Stimulated activated CD4-positive, alpha-beta T cell treated with anti-CD3 and anti-CD28 coated beads, Interleukin-2, amount 100 ng/mL, for 4 hours (primary cell): ENCODE data around the gene NABP2.
"Not testable (repeated sequence)": the region's sequence is repeated elsewhere in the genome, so short reads cannot be mapped to it uniquely, and the experiment has no call there.

ENCODE experiments used
- DNase-seq: peaks from one replicate; pipeline ENCODE4 v3.0.0-alpha.2; 2020; ENCODE audit warnings: low read depth

The NABP2 gene

GRCh38 chr12:56224102-56224701 lies at the start of gene NABP2:
NABP2 (plus strand) TSS chr12:56224342; CDS start chr12:56224857, 515 bp downstream.
- peak; percentile 85 for DNase-seq

GRCh38 chr12:56178347-56178746 lies 45.8 kb upstream of the NABP2 start:
- no peak for DNase-seq

GRCh38 chr12:56186957-56187356 lies 37.2 kb upstream of the NABP2 start:
- no peak for DNase-seq

- DNase-seq: no peak
Measured at GRCh38 chr12:56188131-56188777, 35.9 kb upstream of the NABP2 start.

GRCh38 chr12:56188778-56189098 lies 35.4 kb upstream of the NABP2 start:
- no peak for DNase-seq

GRCh38 chr12:56189099-56189917 lies 34.8 kb upstream of the NABP2 start, which contains the start of gene SMARCC2:
SMARCC2 (minus strand) TSS chr12:56189483; CDS start chr12:56189461, 22 bp downstream.
- DNase-seq: peak; percentile 77

GRCh38 chr12:56189918-56190694 lies 34.0 kb upstream of the NABP2 start:
- peak; percentile 68 for DNase-seq

- no peak for DNase-seq
Measured at GRCh38 chr12:56190695-56191155, 33.4 kb upstream of the NABP2 start.

- DNase-seq: no peak
Measured at GRCh38 chr12:56192582-56192981, 31.6 kb upstream of the NABP2 start.

GRCh38 chr12:56193025-56193578 lies 31.0 kb upstream of the NABP2 start:
- peak; percentile 69 for DNase-seq

- not testable (repeated sequence) for DNase-seq
Measured at GRCh38 chr12:56196818-56197550, 27.2 kb upstream of the NABP2 start.

GRCh38 chr12:56197921-56198635 lies 26.1 kb upstream of the NABP2 start:
- no peak for DNase-seq

GRCh38 chr12:56198836-56199235 lies 25.3 kb upstream of the NABP2 start:
- DNase-seq: no peak

GRCh38 chr12:56202366-56202765 lies 21.8 kb upstream of the NABP2 start:
- no peak for DNase-seq

- no peak for DNase-seq
Measured at GRCh38 chr12:56202838-56203237, 21.3 kb upstream of the NABP2 start.

GRCh38 chr12:56204275-56204674 lies 19.9 kb upstream of the NABP2 start:
- DNase-seq: no peak

GRCh38 chr12:56205445-56205844 lies 18.7 kb upstream of the NABP2 start:
- no peak for DNase-seq

- DNase-seq: no peak
Measured at GRCh38 chr12:56206452-56207166, 17.5 kb upstream of the NABP2 start.

- DNase-seq: no peak
Measured at GRCh38 chr12:56208006-56208405, 16.1 kb upstream of the NABP2 start.

- DNase-seq: no peak
Measured at GRCh38 chr12:56212361-56212760, 11.8 kb upstream of the NABP2 start.
